ENCODE measurements around the gene PHKA2.

GRCh38 chrX:18946611-18947010, 37.3 kb downstream of the PHKA2 start:
- TF ChIP-seq CTCF (IDR thresholded peaks at IDR 0.05; ENCODE audit: borderline replicate concordance, extremely low read depth, low read length, poor library complexity, severe bottlenecking): no peak
- TF ChIP-seq EZH2 (IDR thresholded peaks at IDR 0.05; ENCODE audit: borderline replicate concordance, low read depth, low read length, severe bottlenecking): no peak
